Measurements from ENCODE around the gene GRID1.

GRID1 gene

GRCh38 chr10:86060386-86061277 lies 306.0 kb downstream of the GRID1 start:
- DNase-seq (ENCODE audit: low spot score), result no peak

GRCh38 chr10:86059892-86060291 lies 306.7 kb downstream of the GRID1 start:
- DNase-seq (ENCODE audit: low spot score), result no peak

- DNase-seq (ENCODE audit: low spot score), result no peak
Measured at GRCh38 chr10:86058964-86059363, 307.6 kb downstream of the GRID1 start.

GRCh38 chr10:86057708-86058107 lies 308.9 kb downstream of the GRID1 start:
- DNase-seq (ENCODE audit: low spot score), result no peak

GRCh38 chr10:86056672-86057071 lies 309.9 kb downstream of the GRID1 start:
- no peak for DNase-seq (ENCODE audit: low spot score)

GRCh38 chr10:86055928-86056327 lies 310.7 kb downstream of the GRID1 start:
- no peak for DNase-seq (ENCODE audit: low spot score)

GRCh38 chr10:86053675-86054074 lies 312.9 kb downstream of the GRID1 start:
- no peak for DNase-seq (ENCODE audit: low spot score)

- no peak for DNase-seq (ENCODE audit: low spot score)
Measured at GRCh38 chr10:86051586-86051985, 315.0 kb downstream of the GRID1 start.

- DNase-seq (ENCODE audit: low spot score), result no peak
Measured at GRCh38 chr10:86049442-86049841, 317.2 kb downstream of the GRID1 start.

GRCh38 chr10:86048973-86049372 lies 317.6 kb downstream of the GRID1 start:
- DNase-seq (ENCODE audit: low spot score), result no peak

GRCh38 chr10:86048571-86048970 lies 318.0 kb downstream of the GRID1 start:
- no peak for DNase-seq (ENCODE audit: low spot score)

GRCh38 chr10:86047588-86047987 lies 319.0 kb downstream of the GRID1 start:
- no peak for DNase-seq (ENCODE audit: low spot score)

GRCh38 chr10:86046845-86047460 lies 319.6 kb downstream of the GRID1 start:
- DNase-seq (ENCODE audit: low spot score), result no peak

- no peak for DNase-seq (ENCODE audit: low spot score)
Measured at GRCh38 chr10:86045896-86046295, 320.7 kb downstream of the GRID1 start.

GRCh38 chr10:86044029-86044428 lies 322.6 kb downstream of the GRID1 start:
- DNase-seq (ENCODE audit: low spot score), result no peak

GRCh38 chr10:86043236-86043635 lies 323.4 kb downstream of the GRID1 start:
- no peak for DNase-seq (ENCODE audit: low spot score)

GRCh38 chr10:86042161-86042560 lies 324.4 kb downstream of the GRID1 start:
- DNase-seq (ENCODE audit: low spot score), result no peak

- no peak for DNase-seq (ENCODE audit: low spot score)
Measured at GRCh38 chr10:86041116-86041515, 325.5 kb downstream of the GRID1 start.

GRCh38 chr10:86038371-86038770 lies 328.2 kb downstream of the GRID1 start:
- no peak for DNase-seq (ENCODE audit: low spot score)

GRCh38 chr10:86037096-86037495 lies 329.5 kb downstream of the GRID1 start:
- no peak for DNase-seq (ENCODE audit: low spot score)

- no peak for DNase-seq (ENCODE audit: low spot score)
Measured at GRCh38 chr10:86036544-86036831, 330.1 kb downstream of the GRID1 start.

GRCh38 chr10:86035791-86036543 lies 330.6 kb downstream of the GRID1 start:
- no peak for DNase-seq (ENCODE audit: low spot score)

GRCh38 chr10:86034710-86035109 lies 331.9 kb downstream of the GRID1 start:
- no peak for DNase-seq (ENCODE audit: low spot score)

All from HuH-7.5 (cell line).